ENCODE results near the gene SH3BGRL3. TPM values are rescaled to one million over a fixed set of nuclear protein-coding genes. Genes with fewer than 3 reads are reported as not detected.
"Not testable (repeated sequence)": the region's sequence is repeated elsewhere in the genome, so short reads cannot be mapped to it uniquely, and the experiment has no call there.

SH3BGRL3 gene
- polyA plus RNA-seq, 4 donors = 98.1 to 119 (median 104) TPM

DNA sequence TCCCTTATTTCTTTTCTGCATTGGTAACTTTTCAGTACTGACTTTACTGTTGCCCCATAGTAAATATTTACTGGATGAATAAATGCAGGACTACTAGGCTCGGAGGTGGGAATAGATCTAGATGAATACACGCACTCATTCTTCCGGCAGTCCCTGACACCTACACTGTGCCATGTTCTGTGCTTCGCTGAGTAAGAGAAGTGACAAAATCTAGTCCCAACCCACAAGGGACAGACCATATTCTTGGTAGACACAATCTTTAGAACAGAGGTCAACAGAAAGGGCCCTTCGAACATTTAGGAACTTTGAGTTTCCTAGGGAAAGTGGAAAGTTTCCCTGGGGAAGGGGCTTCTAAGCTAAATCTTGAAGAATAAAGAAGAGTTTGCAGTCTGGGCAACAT lies 34.6 kb downstream of the SH3BGRL3 start:
- no peak for DNase-seq (ENCODE audit: low read depth in 4 of 4, low spot score in 3 of 4)

DNA sequence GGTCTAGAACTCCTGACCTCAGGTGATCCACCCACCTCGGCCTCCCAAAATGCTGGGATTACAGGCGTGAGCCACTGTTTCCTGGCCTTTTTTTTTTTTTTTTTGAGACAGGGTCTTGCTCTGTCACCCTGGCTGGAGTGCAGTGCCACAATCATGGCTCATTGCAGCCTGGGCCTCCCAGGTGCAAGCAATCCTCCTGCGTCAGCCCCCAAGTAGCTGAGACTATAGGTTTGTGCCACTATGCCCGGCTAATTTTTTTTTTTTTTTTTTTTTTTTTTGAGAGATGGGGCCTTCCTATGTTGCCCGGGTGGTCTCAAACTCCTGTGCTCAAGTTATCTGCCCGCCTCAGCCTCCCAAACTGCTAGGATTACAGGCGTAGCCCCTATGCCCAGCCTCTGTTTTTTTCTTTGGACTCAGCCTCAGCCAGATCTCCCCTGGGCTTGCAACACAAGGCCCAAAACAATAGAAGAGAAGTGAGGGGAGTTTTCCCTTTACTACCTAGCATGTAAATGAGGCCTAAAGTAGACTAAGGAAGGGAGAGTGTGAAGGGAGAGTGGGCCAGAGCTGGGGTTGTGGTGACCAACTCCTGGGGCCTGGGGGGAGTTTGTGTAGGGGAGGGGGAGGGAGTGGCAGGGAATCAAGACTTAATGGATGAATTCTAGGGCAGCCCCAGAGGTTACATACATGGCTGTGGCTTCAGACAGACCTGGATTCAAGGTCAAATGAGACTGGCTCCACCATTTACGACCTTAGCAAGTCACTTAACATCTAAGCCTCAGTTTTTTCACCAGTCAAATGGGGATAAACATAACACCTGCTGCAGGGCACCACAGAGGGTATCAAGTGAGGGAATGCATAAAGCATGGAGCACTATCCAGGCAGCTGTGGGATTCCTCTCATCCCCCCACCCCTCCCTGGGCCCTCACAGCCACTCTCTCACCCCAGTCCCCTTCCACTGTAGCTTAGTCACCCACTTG lies 36.3 kb downstream of the SH3BGRL3 start:
- DNase-seq (ENCODE audit: low read depth in 4 of 4, low spot score in 3 of 4) = no peak

DNA sequence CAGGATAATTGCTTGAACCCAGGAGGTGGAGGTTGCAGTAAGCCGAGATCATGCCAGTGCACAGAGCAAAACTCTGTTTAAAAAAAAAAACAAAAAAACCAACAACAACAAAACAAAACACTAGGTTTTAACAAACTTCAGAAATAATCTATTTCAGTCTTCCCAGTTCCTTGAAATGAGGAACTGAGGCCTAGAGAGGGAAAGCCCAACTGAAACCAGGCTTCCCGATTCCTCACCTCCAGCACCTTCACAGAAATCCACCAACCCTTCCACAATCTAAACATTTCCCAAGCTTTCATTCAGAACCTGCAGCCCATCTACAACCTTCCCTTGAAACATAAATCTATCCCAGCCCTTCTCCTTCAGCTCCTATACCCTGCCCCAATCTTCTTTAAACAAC lies 37.3 kb downstream of the SH3BGRL3 start:
- no peak for DNase-seq (ENCODE audit: low read depth in 4 of 4, low spot score in 3 of 4)

DNA sequence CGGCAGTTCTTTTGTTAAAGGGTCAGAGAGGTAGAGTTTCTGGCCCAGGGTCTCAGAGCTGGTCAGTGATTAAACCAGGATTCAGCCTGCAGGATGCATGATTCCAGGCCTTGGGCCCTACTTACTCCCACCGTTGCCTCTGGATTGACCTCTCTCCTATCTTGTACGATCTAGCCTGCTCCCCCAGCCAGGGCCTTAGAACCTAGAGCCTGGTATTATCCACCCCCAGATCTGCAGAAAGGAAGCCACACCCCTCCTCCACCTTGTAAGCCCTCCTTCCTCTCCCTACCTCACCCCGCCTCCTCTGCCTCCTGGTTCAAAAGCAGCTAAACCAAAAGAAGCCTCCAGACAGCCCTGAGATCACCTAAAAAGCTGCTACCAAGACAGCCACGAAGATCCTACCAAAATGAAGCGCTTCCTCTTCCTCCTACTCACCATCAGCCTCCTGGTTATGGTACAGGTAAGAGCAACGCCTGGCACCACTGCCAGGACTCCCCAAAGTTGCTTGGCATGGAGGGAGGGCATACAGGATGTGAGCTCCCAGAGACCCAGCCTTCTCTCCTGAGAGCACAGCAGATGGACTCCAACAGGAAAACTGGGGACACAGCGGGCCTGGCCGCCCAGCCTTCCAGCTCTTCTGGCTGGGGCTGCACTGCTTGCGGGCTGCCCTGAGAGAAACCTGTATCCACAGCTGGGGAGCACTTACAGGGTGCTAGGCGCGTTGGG lies 37.9 kb downstream of the SH3BGRL3 start, which contains the start of gene CD52:
Gene CD52 (plus strand): TSS at position 347 of the 726 bp plus-strand sequence. CDS start 60 bp downstream, at position 407.
- no peak for DNase-seq (ENCODE audit: low read depth in 4 of 4, low spot score in 3 of 4)

DNA sequence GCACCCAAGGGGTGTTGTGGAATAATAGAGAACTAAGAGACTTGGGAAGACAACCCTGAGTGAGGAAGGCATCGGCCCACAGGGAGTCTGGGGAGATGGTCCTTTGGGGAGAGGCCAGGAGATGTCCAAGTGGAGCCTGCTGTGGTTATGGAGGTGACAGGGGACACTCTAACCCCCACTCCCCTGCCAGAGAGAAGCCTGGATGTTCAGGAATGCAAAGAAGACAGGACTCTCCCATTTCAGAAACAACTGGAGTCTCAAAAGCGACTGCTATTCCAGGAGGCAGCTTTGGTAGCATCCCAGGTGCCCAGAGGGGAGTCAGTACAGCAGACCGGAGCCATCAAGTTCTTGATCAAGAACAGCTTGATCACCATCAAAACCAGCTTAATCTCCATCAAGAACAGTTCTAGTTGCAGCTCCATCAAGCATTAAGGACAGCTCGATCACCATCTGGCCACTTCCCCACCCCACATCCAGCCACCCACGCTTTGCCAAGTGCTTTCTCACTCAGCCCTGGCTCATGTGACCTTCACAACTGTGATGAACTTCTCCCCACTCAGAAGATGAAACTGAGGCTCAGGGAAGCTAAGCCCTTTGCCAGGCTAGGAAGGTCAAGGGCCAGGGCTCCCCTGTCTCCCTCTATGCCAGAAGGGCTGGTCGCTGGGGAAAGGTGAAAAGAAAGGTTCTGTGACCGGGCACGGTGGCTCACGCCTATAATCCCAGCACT lies 38.6 kb downstream of the SH3BGRL3 start:
- DNase-seq (ENCODE audit: low read depth in 4 of 4, low spot score in 3 of 4) = no peak

DNA sequence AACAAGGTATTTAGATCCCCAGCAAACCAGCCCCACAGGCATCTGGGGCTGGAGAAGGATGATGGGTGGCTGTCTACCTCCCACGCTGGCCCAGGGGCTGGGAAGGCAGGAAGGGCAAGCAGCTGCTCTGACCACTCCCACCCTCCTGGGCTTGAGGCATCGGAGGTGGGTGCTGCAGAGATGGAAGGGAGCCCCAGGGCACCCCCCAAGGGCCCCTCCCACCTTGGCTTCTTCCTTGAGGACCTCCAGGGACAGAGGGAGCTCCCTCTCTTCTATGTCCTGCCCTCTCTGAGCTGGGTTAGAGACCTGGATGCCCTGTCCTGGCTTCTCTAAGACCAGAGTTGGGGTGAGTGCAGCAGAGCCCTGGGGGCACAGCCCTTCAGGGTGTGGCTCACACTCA lies 41.0 kb downstream of the SH3BGRL3 start:
- no peak for DNase-seq (ENCODE audit: low read depth in 4 of 4, low spot score in 3 of 4)

DNA sequence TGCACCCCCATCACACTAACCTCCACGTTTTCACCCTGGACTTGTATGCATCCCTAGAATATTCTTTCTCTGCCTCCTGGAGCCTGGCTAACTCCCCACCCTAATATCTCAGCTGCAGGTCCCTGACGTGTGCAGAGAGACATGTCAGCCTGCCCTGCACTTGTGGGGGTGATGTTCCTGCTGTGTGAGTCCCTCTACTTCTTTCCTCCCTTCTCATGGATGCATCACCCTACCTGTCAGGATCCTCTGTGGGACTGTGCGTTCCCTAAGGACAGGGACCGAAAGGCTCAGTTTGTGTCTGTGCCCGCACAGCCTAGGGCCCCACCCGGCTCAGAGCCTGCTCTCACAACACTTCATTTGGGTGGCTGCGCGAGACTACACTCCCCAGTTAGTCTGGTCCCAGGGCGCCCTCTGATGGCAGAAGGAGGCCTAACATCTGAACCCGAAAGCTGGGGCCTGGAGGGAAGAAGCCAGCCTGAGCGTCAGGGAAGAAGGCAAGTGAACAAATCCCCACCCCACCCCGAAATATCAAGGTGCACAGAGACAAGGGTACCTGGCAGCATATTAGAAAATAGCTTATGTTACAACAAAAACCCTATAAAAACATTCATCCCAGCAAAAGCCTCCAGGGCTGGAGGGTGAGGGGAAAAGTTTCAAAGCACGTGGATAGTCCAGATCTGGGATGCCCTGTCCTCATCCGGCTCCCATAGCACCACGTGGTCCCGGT lies 41.6 kb downstream of the SH3BGRL3 start:
- peak; percentile 35 to 67 (median 64) for DNase-seq (ENCODE audit: low read depth in 4 of 4, low spot score in 3 of 4)

DNA sequence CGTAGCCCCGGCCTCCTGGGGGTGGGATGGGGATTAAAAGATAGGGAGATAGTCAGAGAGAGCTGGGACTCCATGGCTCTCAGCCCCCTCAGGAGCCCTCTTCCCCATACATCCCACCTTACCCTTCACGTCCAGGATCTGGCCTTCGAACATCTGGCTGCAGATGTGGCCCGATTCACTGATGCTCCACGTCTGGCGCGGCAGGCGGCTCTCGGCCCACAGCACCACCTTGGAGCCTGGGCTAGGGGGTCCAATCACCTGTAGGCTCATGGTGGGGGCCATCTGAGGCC lies 42.1 kb downstream of the SH3BGRL3 start:
- no peak for DNase-seq (ENCODE audit: low read depth in 4 of 4, low spot score in 3 of 4)

DNA sequence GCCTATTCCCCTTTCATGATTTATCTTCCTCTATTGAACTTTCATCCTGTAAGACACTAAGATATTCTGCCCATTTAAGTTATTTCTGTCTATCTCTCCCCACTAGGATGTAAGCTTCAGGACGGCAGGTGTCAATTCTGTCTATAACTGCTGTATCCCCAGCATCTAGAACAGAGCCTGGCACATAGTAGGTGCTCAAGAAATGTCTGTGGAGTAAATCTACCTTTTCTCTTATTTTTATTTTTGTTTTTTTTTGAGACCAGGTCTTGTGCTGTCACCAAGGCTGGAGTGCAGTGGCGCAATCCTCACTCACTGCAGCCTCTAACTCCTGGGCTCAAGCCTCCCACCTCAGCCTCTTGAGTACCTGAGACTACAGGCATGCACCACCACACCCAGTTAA lies 43.5 kb downstream of the SH3BGRL3 start:
- DNase-seq (ENCODE audit: low read depth in 4 of 4, low spot score in 3 of 4) = no peak

DNA sequence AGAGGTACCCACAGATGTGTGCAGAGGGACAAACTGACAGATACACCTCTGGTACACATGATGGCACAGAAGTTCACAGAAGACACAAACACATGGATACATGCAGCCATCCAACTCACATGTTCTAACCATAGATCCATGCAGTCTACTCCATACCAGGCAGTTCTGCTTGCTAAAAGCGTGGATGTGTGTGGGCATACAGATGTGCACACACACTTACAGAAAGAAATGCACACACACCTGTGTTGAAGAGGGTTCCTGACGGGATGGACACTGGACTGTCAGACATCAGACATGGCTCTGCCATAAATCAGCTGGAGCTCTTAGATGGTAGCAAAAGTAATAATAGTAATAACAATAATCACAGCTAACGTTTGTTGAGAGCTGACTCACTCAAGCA lies 44.7 kb downstream of the SH3BGRL3 start:
- DNase-seq (ENCODE audit: low read depth in 4 of 4, low spot score in 3 of 4) = no peak

DNA sequence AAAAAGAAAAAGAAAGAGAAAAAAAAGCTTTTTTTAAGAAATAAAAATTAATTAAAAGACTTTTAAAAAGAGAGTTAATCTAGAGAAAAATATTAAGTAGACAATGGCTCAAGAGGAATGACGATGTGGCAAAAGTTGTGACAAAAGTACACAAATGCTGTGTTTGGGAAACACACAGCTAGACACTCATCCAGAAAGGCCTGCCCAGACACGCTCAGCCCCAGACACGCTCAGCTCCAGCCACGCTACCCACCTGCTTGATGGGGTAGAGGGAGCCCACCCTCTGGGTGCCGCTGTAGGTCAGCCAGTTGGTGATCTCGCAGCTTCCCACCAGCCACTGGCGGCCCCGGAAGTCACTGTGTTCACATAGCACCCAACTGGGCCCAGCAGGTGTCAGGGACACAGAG lies 48.1 kb downstream of the SH3BGRL3 start:
- no peak for DNase-seq (ENCODE audit: low read depth in 4 of 4, low spot score in 3 of 4)

DNA sequence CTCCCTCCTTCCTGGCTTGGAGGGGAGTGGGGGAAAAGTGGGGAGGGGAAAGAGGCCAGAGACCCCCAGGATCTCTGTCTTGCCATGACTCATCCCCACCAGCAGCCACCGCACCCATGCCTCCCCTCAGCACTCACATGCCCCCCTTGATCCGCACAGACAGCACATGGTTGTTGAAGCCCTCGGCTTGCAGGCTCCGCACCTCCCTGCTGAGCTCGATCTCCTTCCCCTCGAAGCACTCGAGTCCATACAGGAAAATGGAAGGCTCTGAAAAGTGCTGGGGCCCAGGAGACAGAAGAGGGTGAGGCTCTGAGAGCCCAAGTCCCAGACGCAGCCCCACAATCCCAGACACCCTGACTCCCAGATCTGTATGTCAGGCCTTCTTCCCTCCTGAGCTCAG lies 48.7 kb downstream of the SH3BGRL3 start:
- no peak for DNase-seq (ENCODE audit: low read depth in 4 of 4, low spot score in 3 of 4)

DNA sequence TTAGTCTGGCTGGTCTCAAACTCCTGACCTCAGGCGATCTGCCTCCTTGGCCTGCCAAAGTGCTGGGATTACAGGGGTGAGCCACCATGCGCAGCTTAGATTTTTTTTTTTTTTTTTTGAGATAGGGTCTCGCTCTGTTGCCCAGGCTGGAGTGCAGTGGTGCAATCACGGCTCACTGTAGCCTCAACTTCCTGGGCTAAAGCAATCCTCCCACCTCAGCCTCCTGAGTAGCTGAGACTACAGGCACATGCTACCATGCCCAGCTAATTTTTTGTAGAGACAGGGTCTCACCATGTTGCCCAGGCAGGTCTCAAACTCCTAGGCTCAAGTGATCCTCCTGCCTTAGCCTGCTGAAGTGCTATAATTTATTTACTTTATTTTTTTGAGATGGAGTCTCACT lies 49.5 kb downstream of the SH3BGRL3 start:
- not testable (repeated sequence) for DNase-seq (ENCODE audit: low read depth in 4 of 4, low spot score in 3 of 4)

DNA sequence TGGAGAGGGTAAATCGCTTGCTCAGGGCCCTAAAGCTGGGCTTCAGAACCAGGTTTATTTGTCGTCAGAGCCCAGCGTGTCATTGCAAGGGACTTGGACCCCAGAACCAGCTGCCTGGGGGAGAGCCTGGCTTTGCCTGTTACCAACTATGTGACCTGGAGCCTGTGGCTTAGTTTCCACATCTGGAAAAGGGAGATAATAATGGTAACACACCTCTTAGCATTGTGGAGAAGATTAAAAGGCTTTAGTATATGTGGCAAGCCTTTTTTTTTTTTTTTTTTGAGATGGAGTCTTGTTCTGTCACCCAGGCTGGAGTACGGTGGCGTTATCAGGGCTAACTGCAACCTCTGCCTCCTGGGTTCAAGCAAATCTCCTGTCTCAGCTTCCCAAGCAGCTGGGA lies 50.4 kb downstream of the SH3BGRL3 start:
- DNase-seq (ENCODE audit: low read depth in 4 of 4, low spot score in 3 of 4) = no peak

Other genes starting within 250 kb of the SH3BGRL3 start
- 1 to 10 TPM in 3 of 4 donors, under 1 TPM in 1; 0.37 to 5.3 (median 3.6) TPM for gene SLC30A2, start 234.0 kb upstream of the SH3BGRL3 start, polyA plus RNA-seq (ENCODE audit: insufficient read length in 4 of 4)
- under 1 TPM; 0.07 to 0.98 (median 0.75) TPM for gene TRIM63, start 212.5 kb upstream of the SH3BGRL3 start, polyA plus RNA-seq (ENCODE audit: insufficient read length in 4 of 4)
- 10 to 100 TPM; 16.5 to 22.8 (median 19.8) TPM for gene PDIK1L, start 168.3 kb upstream of the SH3BGRL3 start, polyA plus RNA-seq (ENCODE audit: insufficient read length in 4 of 4)
- gene FAM110D, start 121.0 kb upstream of the SH3BGRL3 start, polyA plus RNA-seq (ENCODE audit: insufficient read length in 4 of 4) = 1 to 10 TPM in 3 of 4 donors, under 1 TPM in 1; 0.50 to 1.2 (median 1.2) TPM
- under 1 TPM in 1 of 4 donors, not detected in 3; 0.56 TPM for gene C1orf232, start 111.1 kb upstream of the SH3BGRL3 start, polyA plus RNA-seq (ENCODE audit: insufficient read length in 4 of 4)
- gene ZNF593, start 110.2 kb upstream of the SH3BGRL3 start, polyA plus RNA-seq (ENCODE audit: insufficient read length in 4 of 4) = 10 to 100 TPM; 10.2 to 20.9 (median 14.4) TPM
- 1 to 10 TPM in 3 of 4 donors, under 1 TPM in 1; 0.74 to 2.0 (median 1.2) TPM for gene ZNF593OS, start 108.3 kb upstream of the SH3BGRL3 start, polyA plus RNA-seq (ENCODE audit: insufficient read length in 4 of 4)
- 10 to 100 TPM in 2 of 4 donors, 1 to 10 TPM in 2; 2.1 to 20.9 (median 14.2) TPM for gene CNKSR1, start 102.6 kb upstream of the SH3BGRL3 start, polyA plus RNA-seq (ENCODE audit: insufficient read length in 4 of 4)
- under 1 TPM in 1 of 4 donors, not detected in 3; 0.12 TPM for gene CATSPER4, start 89.5 kb upstream of the SH3BGRL3 start, polyA plus RNA-seq (ENCODE audit: insufficient read length in 4 of 4)
- 10 to 100 TPM; 12.8 to 20.4 (median 17.5) TPM for gene CEP85, start 45.9 kb upstream of the SH3BGRL3 start, polyA plus RNA-seq (ENCODE audit: insufficient read length in 4 of 4)
- gene UBXN11, start 26.6 kb downstream of the SH3BGRL3 start, polyA plus RNA-seq (ENCODE audit: insufficient read length in 4 of 4) = 10 to 100 TPM; 18.8 to 56.9 (median 33.7) TPM
- gene CD52, start 37.9 kb downstream of the SH3BGRL3 start, polyA plus RNA-seq (ENCODE audit: insufficient read length in 4 of 4) = 1 to 10 TPM; 2.7 to 6.6 (median 5.2) TPM
- 1 to 10 TPM in 1 of 4 donors, under 1 TPM in 2, not detected in 1; 0.54 to 1.2 (median 0.98) TPM for gene CRYBG2, start 74.0 kb downstream of the SH3BGRL3 start, polyA plus RNA-seq (ENCODE audit: insufficient read length in 4 of 4)
- not detected for gene ZNF683, start 92.7 kb downstream of the SH3BGRL3 start, polyA plus RNA-seq (ENCODE audit: insufficient read length in 4 of 4)
- gene LIN28A, start 130.7 kb downstream of the SH3BGRL3 start, polyA plus RNA-seq (ENCODE audit: insufficient read length in 4 of 4) = under 1 TPM in 2 of 4 donors, not detected in 2; 0.06 to 0.10 TPM
- 10 to 100 TPM; 22.7 to 42.2 (median 34.0) TPM for gene DHDDS, start 152.2 kb downstream of the SH3BGRL3 start, polyA plus RNA-seq (ENCODE audit: insufficient read length in 4 of 4)
- 1,000 to 10,000 TPM; 1,076 to 1,222 (median 1,158) TPM for gene HMGN2, start 192.4 kb downstream of the SH3BGRL3 start, polyA plus RNA-seq (ENCODE audit: insufficient read length in 4 of 4)
- 10 to 100 TPM in 3 of 4 donors, 1 to 10 TPM in 1; 5.2 to 28.0 (median 19.0) TPM for gene RPS6KA1, start 249.7 kb downstream of the SH3BGRL3 start, polyA plus RNA-seq (ENCODE audit: insufficient read length in 4 of 4)

Data from left renal pelvis (tissue), 4 donors.